ENCODE measurements around the gene RASSF3.
"Not testable (repeated sequence)": the region's sequence is repeated elsewhere in the genome, so short reads cannot be mapped to it uniquely, and the experiment has no call there.

The RASSF3 gene

DNA sequence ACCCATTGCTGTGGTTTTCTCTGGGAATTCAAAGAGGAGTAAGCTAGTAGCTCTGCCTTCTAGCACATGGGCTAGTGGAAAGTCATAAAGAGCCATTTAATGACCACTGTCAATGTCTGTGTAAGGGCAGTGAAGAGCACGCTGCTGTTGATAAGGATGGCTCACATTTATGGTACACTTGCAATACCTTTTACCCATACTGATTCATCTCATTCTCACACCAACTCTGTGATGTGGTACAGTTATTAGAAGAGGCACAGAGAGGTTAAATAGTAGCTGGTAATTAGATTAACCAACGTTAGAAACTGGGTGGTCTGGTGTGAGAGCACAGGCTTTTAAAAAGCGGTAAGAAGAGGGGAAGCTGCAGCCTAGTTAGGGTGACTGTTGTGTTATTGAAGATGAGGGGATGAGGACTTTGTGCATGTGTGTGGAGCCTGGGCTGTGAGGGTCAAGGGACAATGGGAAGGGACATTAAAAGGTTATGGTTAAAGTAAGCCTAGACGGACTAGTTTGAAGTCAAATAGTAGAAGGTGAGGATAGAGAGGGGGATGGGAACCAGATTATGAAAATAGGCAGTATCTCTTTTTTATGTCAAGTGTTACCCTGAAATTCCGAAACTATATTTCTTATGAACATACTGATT lies 25.2 kb downstream of the RASSF3 start:
- no peak for FAIRE-seq

DNA sequence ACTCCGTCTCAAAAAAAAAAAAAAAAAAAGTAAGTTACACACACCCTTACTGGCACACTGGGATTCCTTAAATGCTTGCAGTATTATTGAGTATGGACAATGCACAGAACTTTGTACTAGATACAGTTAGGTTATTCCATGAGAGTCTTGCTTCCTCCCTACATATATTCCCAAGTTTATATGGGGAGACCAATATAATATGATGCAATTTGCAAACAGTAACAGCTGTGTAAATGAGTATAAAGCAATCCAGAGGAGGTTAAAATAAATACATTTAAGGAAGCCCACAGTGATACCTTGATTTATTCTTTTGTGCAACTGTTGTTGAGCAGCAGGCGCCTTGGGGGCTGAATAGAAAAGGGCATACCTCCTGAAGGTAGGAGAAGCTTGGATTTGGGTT lies 26.6 kb downstream of the RASSF3 start:
- FAIRE-seq = no peak

- no peak for FAIRE-seq
These were observed 29.2 kb downstream of the RASSF3 start for GRCh38 chr12:64639466-64639865.

DNA sequence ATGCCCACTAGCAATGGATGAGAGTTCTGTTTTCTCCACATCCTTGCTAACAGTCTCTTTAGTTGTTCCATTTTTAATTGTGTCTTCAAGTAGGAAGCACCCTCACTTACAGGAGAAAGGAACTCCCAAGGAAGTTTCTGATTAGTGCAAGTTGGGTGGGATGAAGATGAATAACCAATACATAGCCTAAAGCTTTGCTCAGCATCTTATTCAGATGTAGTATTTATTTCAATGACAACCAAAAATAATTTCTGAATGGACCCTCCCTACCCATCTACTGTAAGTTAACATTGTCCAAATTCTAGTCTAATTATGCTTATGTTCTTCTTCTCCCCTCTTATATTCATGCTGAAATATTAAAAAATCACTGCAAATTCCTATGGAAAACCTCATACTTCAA lies 36.0 kb downstream of the RASSF3 start:
- no peak for FAIRE-seq

DNA sequence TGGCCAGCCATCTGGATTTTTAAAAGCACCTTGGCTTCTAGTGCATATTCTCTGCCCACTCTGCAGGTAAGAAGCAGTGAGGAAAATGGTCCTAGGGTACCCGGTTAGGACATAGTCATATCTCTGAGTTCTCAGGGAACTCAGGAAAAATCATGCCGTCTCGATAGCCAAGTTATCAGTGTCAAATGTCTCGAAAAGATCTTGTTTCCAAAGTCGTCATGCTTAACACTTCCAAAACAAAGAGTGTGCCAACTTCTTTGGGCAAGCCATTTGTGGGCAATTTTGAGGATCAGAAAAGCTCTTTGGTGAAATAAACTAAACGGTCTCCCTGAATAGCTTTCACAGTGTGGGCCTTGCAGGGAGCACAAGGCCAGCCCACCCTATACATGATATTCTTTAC lies 39.2 kb downstream of the RASSF3 start:
- no peak for FAIRE-seq

DNA sequence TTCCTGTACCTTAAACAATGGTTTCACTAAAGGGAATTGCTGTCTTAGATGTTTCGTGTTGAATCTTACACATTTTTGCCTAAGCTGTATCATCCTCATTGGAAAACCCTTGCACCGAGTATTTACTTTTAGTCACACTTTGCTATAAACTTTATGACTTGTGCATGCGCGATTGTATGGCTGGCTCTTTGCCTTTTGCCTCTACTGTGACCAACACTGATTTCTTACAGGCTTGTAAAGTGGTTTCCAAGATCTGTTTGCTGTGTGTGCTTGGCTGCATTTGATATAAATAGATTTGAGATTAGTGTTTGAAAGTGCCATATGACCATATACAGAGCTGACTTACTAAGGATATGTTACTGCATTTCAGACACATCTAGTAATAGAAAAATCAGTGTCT lies 40.5 kb downstream of the RASSF3 start:
- no peak for FAIRE-seq

DNA sequence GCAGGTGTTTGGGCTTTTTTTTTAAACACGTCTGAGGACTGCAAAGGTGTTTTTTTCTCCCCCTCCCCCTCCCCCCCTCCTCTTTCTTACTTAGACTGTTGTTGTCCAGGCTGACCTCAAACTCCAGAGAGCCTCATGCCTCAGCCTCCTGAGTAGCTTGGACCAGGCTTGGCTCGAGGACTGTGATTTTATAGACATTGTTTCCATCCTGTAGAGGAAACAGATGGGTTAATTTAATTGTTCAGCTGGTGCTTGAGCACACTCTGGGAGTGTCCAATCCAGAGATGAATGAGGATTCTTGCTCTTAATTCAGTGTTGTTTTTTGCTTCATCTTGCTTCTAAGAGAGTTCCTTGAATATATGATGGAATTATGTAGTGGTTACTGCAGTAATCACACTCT lies 42.1 kb downstream of the RASSF3 start:
- no peak for FAIRE-seq

DNA sequence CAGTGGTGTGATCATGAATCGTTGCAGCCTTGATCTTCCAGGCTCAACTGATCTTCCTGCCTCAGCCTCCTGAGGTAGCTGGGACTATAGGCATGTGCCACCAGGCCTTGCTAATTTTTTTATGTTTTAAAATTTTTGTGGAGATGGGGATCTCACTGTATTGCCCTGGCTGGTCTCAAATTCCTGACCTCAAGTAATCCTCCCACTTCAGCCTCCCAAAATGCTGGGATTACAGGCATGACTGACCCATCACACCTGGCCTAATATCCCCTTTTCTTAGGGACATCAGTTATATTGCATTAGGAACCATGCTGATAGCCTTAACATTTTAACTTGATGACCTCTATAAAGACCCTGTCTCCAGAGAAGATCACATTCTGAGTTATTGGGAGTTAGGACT lies 42.8 kb downstream of the RASSF3 start:
- no peak for FAIRE-seq

- not testable (repeated sequence) for FAIRE-seq
These were observed 43.6 kb downstream of the RASSF3 start for GRCh38 chr12:64653907-64654306.

DNA sequence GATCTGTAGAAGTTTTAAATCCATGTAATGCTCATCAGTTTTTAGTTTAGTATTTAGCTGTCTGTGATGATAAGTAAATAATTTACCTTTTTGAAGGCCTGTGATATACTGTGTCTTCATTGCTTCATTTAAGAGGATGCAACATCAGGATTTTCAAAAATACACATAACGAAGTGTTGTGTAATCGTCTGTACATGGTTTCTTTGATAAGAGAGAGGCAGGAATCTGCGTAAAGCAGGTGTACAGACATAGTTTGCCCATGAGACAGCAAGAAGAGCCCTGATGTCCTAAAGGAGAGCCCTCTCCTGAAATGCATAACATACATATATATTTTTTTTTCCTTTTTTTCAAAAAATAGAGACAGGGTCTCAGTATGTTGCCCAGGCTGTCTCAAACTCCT lies 44.8 kb downstream of the RASSF3 start:
- no peak for FAIRE-seq

- FAIRE-seq = no peak
These were observed 46.1 kb downstream of the RASSF3 start for GRCh38 chr12:64656429-64656828.

DNA sequence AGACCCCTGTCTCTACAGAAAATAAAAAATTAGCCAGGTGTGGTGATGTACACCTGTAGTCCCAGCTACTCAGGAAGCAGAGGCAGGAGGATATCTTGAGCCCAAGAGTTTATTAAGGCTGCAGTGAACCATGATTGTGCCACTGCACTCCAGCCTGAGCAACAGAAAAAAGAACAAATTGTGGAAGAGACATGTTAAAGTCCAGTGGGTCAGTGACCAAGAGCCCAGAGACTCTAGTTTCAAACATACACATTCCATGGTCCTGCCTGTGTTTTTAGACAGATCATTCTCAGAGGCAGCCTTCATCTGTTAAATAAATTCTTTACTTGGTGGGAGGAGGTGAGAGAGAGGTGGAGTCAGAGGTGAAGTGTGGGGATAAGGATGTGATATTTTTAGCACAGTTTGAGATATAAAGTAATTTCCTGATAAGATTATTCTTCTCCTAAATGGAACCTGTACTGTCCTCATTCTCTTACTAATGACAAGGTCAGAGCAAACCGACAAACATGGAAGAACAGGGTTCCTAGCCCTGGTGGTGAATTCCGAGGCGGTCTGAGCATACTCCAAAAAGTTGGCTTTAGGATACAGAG lies 48.7 kb downstream of the RASSF3 start:
- FAIRE-seq = no peak

DNA sequence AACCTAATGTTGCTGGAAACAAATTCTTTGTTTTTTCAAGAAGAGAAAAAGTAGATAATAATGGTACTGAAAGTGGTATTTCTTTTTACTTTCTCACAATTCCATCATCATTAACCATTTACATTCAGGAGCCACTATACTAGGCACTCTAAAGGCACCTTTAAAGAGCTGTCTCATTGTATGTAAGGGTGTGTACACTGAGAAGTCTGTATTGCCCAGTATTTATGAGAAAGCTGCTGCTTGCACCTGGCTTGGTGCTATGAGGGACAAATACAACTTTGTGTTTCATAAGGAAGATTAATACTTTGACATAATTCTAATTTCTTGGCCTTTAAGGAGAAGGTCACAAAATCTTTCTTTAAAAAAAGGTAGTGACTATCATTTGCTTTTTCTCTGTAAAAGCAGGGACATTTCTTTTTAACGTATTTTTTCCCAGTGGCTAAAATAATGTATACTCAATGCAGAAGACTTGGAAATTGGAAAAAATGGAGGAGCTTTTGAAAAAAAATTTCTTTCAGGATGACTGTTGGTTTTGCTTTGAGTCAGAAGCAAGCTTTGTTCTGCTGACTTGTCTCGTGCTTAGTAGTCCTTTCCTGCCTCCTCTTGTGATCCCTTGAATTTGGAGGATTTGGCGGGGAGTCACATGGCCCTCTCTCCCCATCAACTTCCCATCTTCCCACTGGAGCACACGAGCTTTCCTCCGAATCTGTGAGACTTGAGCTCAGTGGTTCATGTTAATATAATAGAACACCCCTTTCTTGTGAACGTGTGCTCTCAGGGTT lies 50.1 kb downstream of the RASSF3 start:
- FAIRE-seq = no peak

GRCh38 chr12:64663015-64663414 lies 52.7 kb downstream of the RASSF3 start:
- no peak for FAIRE-seq

- FAIRE-seq = no peak
These were observed 55.2 kb downstream of the RASSF3 start for GRCh38 chr12:64665514-64665913.

- no peak for FAIRE-seq
These were observed 56.0 kb downstream of the RASSF3 start for GRCh38 chr12:64666054-64666914.

DNA sequence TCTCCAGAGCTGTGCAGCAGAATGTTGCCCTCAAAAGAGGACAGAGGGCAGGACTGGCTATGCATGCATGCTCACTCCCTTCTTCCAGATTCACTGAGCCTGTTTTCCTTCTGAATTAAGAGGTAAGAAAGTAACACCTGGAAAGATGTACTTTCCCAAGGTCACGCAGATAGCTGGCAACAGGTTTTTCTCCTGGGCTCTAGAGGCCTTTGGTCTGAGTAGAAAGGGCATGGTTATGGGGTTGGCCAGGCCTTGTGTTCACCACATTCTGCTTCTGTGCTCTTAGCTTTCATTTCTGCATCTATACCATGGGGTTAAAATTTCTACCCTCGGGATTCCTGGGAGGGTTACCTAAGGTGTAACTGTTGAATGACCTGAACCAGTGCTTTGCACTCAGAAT lies 57.5 kb downstream of the RASSF3 start:
- FAIRE-seq = no peak

DNA sequence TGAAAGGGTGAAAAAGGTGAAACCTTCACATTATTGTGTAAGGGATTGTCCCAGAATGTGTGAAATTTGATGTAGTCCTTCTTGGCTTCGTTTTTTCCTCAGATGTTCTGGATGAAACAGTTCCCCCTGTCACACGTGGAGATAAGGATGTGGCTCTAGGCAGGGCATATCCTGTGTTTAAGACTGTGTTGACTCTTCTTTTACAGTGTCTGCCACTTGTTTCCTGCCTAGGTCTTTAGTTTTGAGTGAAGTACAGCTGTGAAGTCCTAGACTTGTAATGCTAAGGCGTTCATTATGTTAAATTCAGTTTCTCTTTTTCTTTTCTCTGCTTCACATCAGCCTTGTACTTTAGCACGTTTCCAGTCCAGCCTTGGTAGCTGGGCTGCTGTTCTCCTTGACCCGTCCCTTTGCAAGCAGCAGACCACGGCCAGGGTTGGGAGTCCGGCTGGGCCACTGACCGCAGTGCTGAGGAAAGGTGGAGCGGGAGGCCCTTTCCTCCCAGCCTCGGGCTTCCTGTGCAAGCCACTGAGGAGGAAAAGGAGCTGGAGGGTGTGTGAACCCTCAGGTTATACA lies 59.1 kb downstream of the RASSF3 start:
- no peak for FAIRE-seq

DNA sequence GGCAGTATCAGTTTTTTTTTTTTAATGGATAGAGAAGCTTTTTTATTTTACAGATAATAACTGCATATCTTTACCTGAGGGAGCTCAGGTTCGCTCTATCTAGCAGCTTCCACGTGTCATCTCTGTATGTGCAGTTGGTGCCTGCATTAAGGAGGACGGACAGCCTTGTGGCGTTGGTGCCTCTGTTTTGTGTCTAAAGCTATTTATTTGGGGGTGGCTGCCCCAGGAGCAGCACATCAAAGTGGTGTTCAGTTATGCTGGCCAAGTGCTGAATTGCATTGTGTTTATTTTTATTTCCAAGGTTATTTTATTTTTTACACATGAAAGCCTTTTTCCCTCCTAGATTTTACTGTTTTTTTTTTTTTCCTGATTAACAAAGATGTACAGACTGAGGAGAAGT lies 59.7 kb downstream of the RASSF3 start:
- FAIRE-seq = no peak

GRCh38 chr12:64670919-64671639 lies 60.8 kb downstream of the RASSF3 start:
- FAIRE-seq = no peak

- FAIRE-seq = no peak
These were observed 61.4 kb downstream of the RASSF3 start for GRCh38 chr12:64671681-64672080.

DNA sequence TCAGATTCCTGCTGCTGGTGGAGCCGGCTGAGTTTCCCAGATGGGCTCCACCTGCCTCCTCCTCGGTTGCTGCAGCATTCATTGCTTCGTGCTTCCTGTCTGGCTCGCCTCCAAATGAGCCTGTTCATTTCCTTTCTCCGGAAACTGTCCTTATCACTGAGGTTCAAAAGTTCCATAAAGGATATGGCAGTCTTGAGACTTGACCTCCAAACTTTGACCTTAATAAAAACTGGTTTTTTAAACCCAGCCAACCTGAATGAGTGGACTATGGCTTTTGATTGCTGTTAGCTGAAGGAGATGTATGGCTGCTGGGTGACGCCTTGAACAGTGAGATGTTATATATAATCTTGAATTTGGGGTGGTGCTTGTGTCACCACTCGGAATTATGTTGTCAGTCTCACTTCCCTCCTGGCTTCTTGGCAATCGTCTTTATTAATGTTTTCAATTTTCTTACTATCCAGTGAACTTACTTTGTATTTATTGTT lies 62.7 kb downstream of the RASSF3 start:
- no peak for FAIRE-seq
